Activated CD4-positive, alpha-beta T cell treated with anti-CD3 and anti-CD28 coated beads for 4 hours (primary cell): ENCODE data around the gene HNRNPLL.

Experiments used
- DNase-seq, 2 donors: peaks; one replicate each; pipeline ENCODE4 v3.0.0-alpha.2; 2020

The HNRNPLL gene

GRCh38 chr2:38527338-38528007 lies 75.3 kb downstream of the HNRNPLL start:
- DNase-seq = no peak

- DNase-seq = no peak
These were observed 76.5 kb downstream of the HNRNPLL start for GRCh38 chr2:38526195-38526594.

GRCh38 chr2:38524580-38524979 lies 78.1 kb downstream of the HNRNPLL start:
- no peak for DNase-seq

- no peak for DNase-seq
These were observed 78.8 kb downstream of the HNRNPLL start for GRCh38 chr2:38523728-38524437.

- no peak for DNase-seq
These were observed 79.9 kb downstream of the HNRNPLL start for GRCh38 chr2:38522754-38523349.

- DNase-seq = no peak
These were observed 80.9 kb downstream of the HNRNPLL start for GRCh38 chr2:38521835-38522234.

- no peak for DNase-seq
These were observed 85.4 kb downstream of the HNRNPLL start for GRCh38 chr2:38517284-38517683.

GRCh38 chr2:38516526-38516925 lies 86.2 kb downstream of the HNRNPLL start:
- DNase-seq = no peak

- no peak for DNase-seq
These were observed 86.6 kb downstream of the HNRNPLL start for GRCh38 chr2:38516122-38516521.

- DNase-seq = no peak
These were observed 87.3 kb downstream of the HNRNPLL start for GRCh38 chr2:38515155-38516074.

- no peak for DNase-seq
These were observed 88.0 kb downstream of the HNRNPLL start for GRCh38 chr2:38514603-38515154.

- DNase-seq = no peak
These were observed 90.5 kb downstream of the HNRNPLL start for GRCh38 chr2:38512211-38512610.
